Midbrain (tissue), 1 donor: Measurements from ENCODE around the gene FAM222B.
"Not testable (repeated sequence)": the region's sequence is repeated elsewhere in the genome, so short reads cannot be mapped to it uniquely, and the experiment has no call there.

Source experiments
- DNase-seq: peaks from one replicate; lab custom pipeline; 2025; lab: John Stamatoyannopoulos, UW

The FAM222B gene

GRCh38 chr17:28726627-28727491 lies 115.7 kb downstream of the FAM222B start:
- DNase-seq, result peak; percentile 94

GRCh38 chr17:28726226-28726626 lies 116.4 kb downstream of the FAM222B start, which contains the start of gene TLCD1:
TLCD1 (minus strand) TSS chr17:28726233; CDS start chr17:28726097, 136 bp downstream.
- peak; percentile 73 for DNase-seq

- peak; percentile 73 for DNase-seq
Measured at GRCh38 chr17:28725660-28726225, 116.8 kb downstream of the FAM222B start.

GRCh38 chr17:28725166-28725659 lies 117.4 kb downstream of the FAM222B start:
- DNase-seq, result no peak

GRCh38 chr17:28724500-28725165 lies 118.0 kb downstream of the FAM222B start:
- DNase-seq, result no peak

GRCh38 chr17:28723836-28724499 lies 118.6 kb downstream of the FAM222B start:
- not testable (repeated sequence) for DNase-seq

GRCh38 chr17:28723159-28723835 lies 119.3 kb downstream of the FAM222B start:
- no peak for DNase-seq

- DNase-seq, result no peak
Measured at GRCh38 chr17:28722417-28723158, 120.0 kb downstream of the FAM222B start.

GRCh38 chr17:28720997-28721329 lies 121.6 kb downstream of the FAM222B start:
- not testable (repeated sequence) for DNase-seq

GRCh38 chr17:28720247-28720996 lies 122.2 kb downstream of the FAM222B start:
- DNase-seq, result no peak

- no peak for DNase-seq
Measured at GRCh38 chr17:28719021-28719433, 123.6 kb downstream of the FAM222B start.

- DNase-seq, result no peak
Measured at GRCh38 chr17:28718333-28719020, 124.1 kb downstream of the FAM222B start.

- DNase-seq, result peak; percentile 26
Measured at GRCh38 chr17:28717578-28718332, 124.8 kb downstream of the FAM222B start, which contains the start of gene RAB34. RAB34 (minus strand) TSS chr17:28717868; CDS start chr17:28717266, 602 bp downstream.

GRCh38 chr17:28716740-28717577 lies 125.6 kb downstream of the FAM222B start:
- DNase-seq, result no peak

GRCh38 chr17:28715217-28715616 lies 127.4 kb downstream of the FAM222B start:
- DNase-seq, result no peak

- DNase-seq, result no peak
Measured at GRCh38 chr17:28714281-28714680, 128.3 kb downstream of the FAM222B start.

GRCh38 chr17:28712705-28713415 lies 129.7 kb downstream of the FAM222B start:
- no peak for DNase-seq
